Endodermal cell (in vitro differentiated cells): ENCODE results near the gene MRPS18A. TPM values are rescaled to one million over a fixed set of nuclear protein-coding genes. Genes with fewer than 3 reads are reported as not detected.

ENCODE experiments used
- DNase-seq: peaks from one replicate; pipeline ENCODE4 v3.0.0-alpha.2; 2017
- H3K27ac ChIP-seq: 2 replicates; pipeline ENCODE4 v1.5.1; 2013; ENCODE audit warnings: mild to moderate bottlenecking, low read depth, low read length, moderate library complexity
- H3K27me3 ChIP-seq: 2 replicates; pipeline ENCODE4 v1.6.1; 2013; ENCODE audit warnings: mild to moderate bottlenecking, low read length, moderate library complexity; ENCODE audit not compliant: insufficient read depth, control insufficient read depth, poor library complexity, severe bottlenecking
- H3K36me3 ChIP-seq: 2 replicates; pipeline ENCODE4 v1.7.0; 2013; ENCODE audit warnings: mild to moderate bottlenecking, low read length, moderate library complexity; ENCODE audit not compliant: control insufficient read depth, insufficient read depth
- H3K4me1 ChIP-seq: one replicate; pipeline ENCODE4 v1.7.0; 2013; ENCODE audit warnings: low read length; ENCODE audit not compliant: control insufficient read depth, insufficient read depth
- H3K4me3 ChIP-seq: 2 replicates; pipeline ENCODE4 v1.5.1; 2013; ENCODE audit warnings: mild to moderate bottlenecking, low read length, moderate library complexity
- H3K9ac ChIP-seq: 2 replicates; pipeline ENCODE4 v1.6.1; 2013; ENCODE audit warnings: mild to moderate bottlenecking, low read length, moderate library complexity; ENCODE audit not compliant: poor library complexity, severe bottlenecking; ENCODE audit errors: extremely low read depth
- H3K9me3 ChIP-seq: 2 replicates; pipeline ENCODE4 v1.6.1; 2013; ENCODE audit warnings: mild to moderate bottlenecking, low read length, moderate library complexity; ENCODE audit not compliant: control insufficient read depth
- H3K27ac Mint-ChIP-seq: 2 replicates; pipeline ENCODE4 v1.8.0; 2020; ENCODE audit warnings: mixed read lengths
- H3K27me3 Mint-ChIP-seq: 2 replicates; pipeline ENCODE4 v1.8.0; 2021; ENCODE audit warnings: mild to moderate bottlenecking, mixed read lengths; ENCODE audit not compliant: insufficient read depth
- H3K36me3 Mint-ChIP-seq: 2 replicates; pipeline ENCODE4 v1.8.0; 2020; ENCODE audit warnings: low read depth, mixed read lengths
- H3K4me1 Mint-ChIP-seq: 2 replicates; pipeline ENCODE4 v1.8.0; 2020; ENCODE audit warnings: mixed read lengths
- H3K4me3 Mint-ChIP-seq: 2 replicates; pipeline ENCODE4 v1.8.0; 2020; ENCODE audit warnings: mild to moderate bottlenecking, moderate library complexity, mixed read lengths
- H3K9me3 Mint-ChIP-seq: 2 replicates; pipeline ENCODE4 v1.8.0; 2020; ENCODE audit warnings: mild to moderate bottlenecking, mixed read lengths
- CTCF ChIP-seq: fragments of 200-600 bp; sonication (generic); conservative IDR thresholded peaks from 2 replicates; pipeline ENCODE4 v1.5.0; 2021; ENCODE audit warnings: antibody characterized with exemption, mild to moderate bottlenecking
- WGBS, 2 experiments: methylation state at CpG; one replicate each; pipeline versions ENCODE4 v1.1.5 to v1.1.7; 2013; ENCODE audit warnings: missing lambda C conversion rate in 2 of 2, mixed read lengths in 1 of 2; ENCODE audit not compliant: insufficient coverage in 1 of 2, insufficient read length in 1 of 2; 5-methylcytosine and 5-hydroxymethylcytosine counted together
- total RNA-seq, 2 donors: library from RNA; stranded (reverse); fragmentation: NEBNext Ultra II Directional in 1 of 2; extraction: Animal tissue kit (Norgen Biotek cat#: 25700) in 1 of 2; gene quantifications; 2 replicates in 1 of 2; 3 replicates in 1 of 2; pipeline ENCODE4 v1.2.1, GENCODE V29; 2021

Gene MRPS18A
- total RNA-seq, 2 donors from 2014 or later: 53.6 to 58.8 TPM

DNA sequence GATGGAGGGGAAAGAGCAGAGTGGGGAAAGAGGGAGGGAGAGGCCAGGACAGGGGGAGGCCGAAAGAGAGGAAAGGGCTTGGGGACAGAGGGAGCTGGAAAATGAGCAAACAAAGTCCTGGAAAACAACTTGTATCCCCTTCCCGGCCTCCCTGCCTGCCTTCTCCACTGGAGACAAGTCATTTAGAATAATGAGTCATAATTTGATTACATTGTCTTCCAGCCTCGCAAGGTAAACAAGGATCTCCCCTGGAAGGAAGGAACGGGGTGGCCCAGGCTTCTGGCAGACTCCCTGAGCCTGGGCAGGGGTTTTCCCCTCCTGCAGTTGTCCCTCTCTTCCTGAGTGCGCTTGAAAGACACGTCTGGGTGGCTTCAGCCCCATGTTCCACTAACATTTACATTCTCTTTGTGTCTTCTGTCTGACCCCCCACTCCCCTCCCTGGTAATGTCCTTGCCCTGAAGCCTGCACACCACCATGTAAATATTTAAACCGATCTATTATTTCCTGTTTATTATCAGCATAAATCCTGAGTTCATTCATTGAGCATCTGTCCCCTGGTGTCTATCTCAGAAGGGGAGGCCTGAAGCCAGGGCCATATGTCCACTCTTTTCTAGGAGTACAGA, 12.1 kb upstream of the MRPS18A start:
- 45 to 54% methylated on average over 5 to 7 of the region's 7 CpGs for WGBS, 2 experiments
- no peaks in the 10 kb centered on the region for H3K27me3 ChIP-seq
- peaks cover 62% of the 10 kb centered on the region for H3K4me1 Mint-ChIP-seq

GRCh38 chr6:43698584-43699349, 11.2 kb upstream of the MRPS18A start:
- no peaks in the 10 kb centered on the region for H3K27me3 ChIP-seq
- H3K27ac ChIP-seq: peak overlapping the region; percentile 47
- Mint-ChIP-seq H3K9me3 (no peaks in the 10 kb centered on the region), H3K36me3 (no peaks in the 10 kb centered on the region), H3K4me3 (no peak overlapping the region), H3K4me1 (peaks cover 60% of the 10 kb centered on the region), H3K27ac (peak overlapping the region; percentile 89), H3K27me3 (no peaks in the 10 kb centered on the region)
- 26 to 58% methylated on average over 3 to 8 of the region's 8 CpGs for whole genome bisulfite sequencing, 2 experiments
- DNase-seq: peak; percentile 70
- no peak overlapping the region for H3K4me3 ChIP-seq
- no peak for TF ChIP-seq CTCF
- H3K4me1 ChIP-seq: peaks cover 34% of the 10 kb centered on the region
- H3K9ac ChIP-seq: no peak overlapping the region
- H3K36me3 ChIP-seq: no peaks in the 10 kb centered on the region
- no peaks in the 10 kb centered on the region for H3K9me3 ChIP-seq

More for the DNA sequence above, 12.1 kb upstream of the MRPS18A start:
- H3K4me3 Mint-ChIP-seq: no peak overlapping the region
- Histone ChIP-seq H3K4me3 (no peak overlapping the region), H3K27ac (peak overlapping the region; percentile 47), H3K9me3 (no peaks in the 10 kb centered on the region), H3K9ac (no peak overlapping the region), H3K36me3 (no peaks in the 10 kb centered on the region), H3K4me1 (peaks cover 34% of the 10 kb centered on the region)
- peak; percentile 77 for DNase-seq
- H3K36me3 Mint-ChIP-seq: no peaks in the 10 kb centered on the region
- H3K9me3 Mint-ChIP-seq: no peaks in the 10 kb centered on the region
- peak overlapping the region; percentile 89 for H3K27ac Mint-ChIP-seq
- TF ChIP-seq CTCF: no peak
- H3K27me3 Mint-ChIP-seq: no peaks in the 10 kb centered on the region

DNA sequence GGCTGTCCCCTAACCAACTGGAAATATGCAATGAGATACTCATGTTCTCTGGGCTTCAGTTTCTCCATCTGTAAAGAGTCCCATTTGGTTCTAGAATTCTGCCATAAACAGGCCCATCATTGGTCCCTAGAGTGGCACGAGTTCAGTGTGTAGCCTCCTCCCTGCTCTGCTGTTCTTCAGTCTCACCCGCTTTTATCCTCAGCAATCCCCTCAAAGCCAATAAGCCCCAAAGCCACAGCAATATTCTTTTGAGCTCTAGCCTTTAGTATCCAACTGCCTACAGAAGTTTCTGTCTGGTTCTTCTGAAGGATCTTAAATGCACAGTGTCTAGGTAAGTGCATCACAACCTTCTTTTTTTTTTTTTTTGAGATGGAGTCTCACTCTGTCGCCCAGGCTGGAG, 9.8 kb upstream of the MRPS18A start:
- Histone ChIP-seq H3K27me3 (no peaks in the 10 kb centered on the region), H3K9me3 (no peaks in the 10 kb centered on the region), H3K27ac (no peak overlapping the region), H3K4me3 (no peak overlapping the region), H3K4me1 (peaks cover 25% of the 10 kb centered on the region), H3K36me3 (no peaks in the 10 kb centered on the region), H3K9ac (no peak overlapping the region)
- no peaks in the 10 kb centered on the region for H3K9me3 Mint-ChIP-seq
- no peaks in the 10 kb centered on the region for H3K27me3 Mint-ChIP-seq
- no peak overlapping the region for H3K27ac Mint-ChIP-seq
- DNase-seq: no peak
- TF ChIP-seq CTCF: no peak
- no peaks in the 10 kb centered on the region for H3K36me3 Mint-ChIP-seq
- 94 to 100% methylated on average over 2 to 3 of the region's 3 CpGs for WGBS, 2 experiments
- no peak overlapping the region for H3K4me3 Mint-ChIP-seq
- H3K4me1 Mint-ChIP-seq: peaks cover 49% of the 10 kb centered on the region
